HCT116 (cell line): ENCODE results near the gene PRTG. TPM values are rescaled to one million over a fixed set of nuclear protein-coding genes. Genes with fewer than 3 reads are reported as not detected.

Experiments used
- ATAC-seq: fragments of 200-7000 bp; cut with Tn5 transposase; 2 replicates; pipeline ENCODE4 v1.9.1; 2020; ENCODE audit warnings: mild to moderate bottlenecking, moderate library complexity
- BruUV-seq: library from RNA; stranded (reverse); fragments of 400-500 nt; replicated peaks from 2 replicates; lab custom pipeline; 2021; lab: Mats Ljungman, UMichigan
- CTCF ChIA-PET: fragments of 300-600 bp; sonication (Branson Sonifier 250); formaldehyde crosslinking; loops from one replicate; lab custom pipeline; 2021; ENCODE audit warnings: antibody characterized with exemption; lab: Charles Lee
- POLR2A ChIA-PET: fragments of 300-600, 350-600 bp; sonication (Branson Sonifier 250); formaldehyde crosslinking; loops from one replicate; lab custom pipeline; 2021; ENCODE audit warnings: antibody characterized with exemption; lab: Charles Lee
- RAD21 ChIA-PET, 2 experiments: fragments of 300-600 bp; sonication (Branson Sonifier 250); formaldehyde crosslinking; loops; one replicate each; lab custom pipeline; 2023; ENCODE audit warnings: low total read pairs in 2 of 2; ENCODE audit not compliant: uncharacterized antibody in 2 of 2, unreplicated experiment in 2 of 2, low non-redundant PET in 1 of 2; lab: Charles Lee
- DNase-seq: peaks from one replicate; pipeline ENCODE4 v3.0.0-alpha.2; 2010; ENCODE audit warnings: low read depth, low spot score
- H2AFZ ChIP-seq: fragments of 200-600 bp; shearing (Covaris generic), sonication (generic); 2 replicates; pipeline ENCODE4 v1.6.1; 2017; ENCODE audit warnings: low read depth, mixed run types, mixed read lengths, antibody characterized with exemption, low read length; ENCODE audit not compliant: poor library complexity, severe bottlenecking
- H3K27ac ChIP-seq: 2 replicates; pipeline ENCODE4 v1.5.1; 2012; ENCODE audit warnings: low read depth, low read length
- H3K27me3 ChIP-seq: fragments of 200-600 bp; sonication (generic); 2 replicates; pipeline ENCODE4 v1.6.1; 2016; ENCODE audit warnings: mixed run types, low read length, mixed read lengths; ENCODE audit not compliant: insufficient read depth
- H3K36me3 ChIP-seq, 2 experiments: fragments of 200-500 bp in 1 of 2; fragments of 200-600 bp in 1 of 2; sonication (Bioruptor generic) in 1 of 2; sonication (generic) in 1 of 2; 2 replicates each; pipeline versions ENCODE4 v1.5.1 to v1.6.1; 2014 to 2016; ENCODE audit warnings: low read length in 2 of 2, inconsistent platforms in 1 of 2, mixed read lengths in 1 of 2, mixed run types in 1 of 2; ENCODE audit not compliant: insufficient read depth in 2 of 2, control insufficient read depth in 1 of 2
- H3K4me1 ChIP-seq, 2 experiments: fragments of 200-600 bp in 1 of 2; sonication (generic) in 1 of 2; 2 replicates each; pipeline versions ENCODE4 v1.5.1 to v1.6.1; 2012 to 2017; ENCODE audit warnings: low read length in 2 of 2, inconsistent platforms in 1 of 2, mild to moderate bottlenecking in 1 of 2, mixed read lengths in 1 of 2, mixed run types in 1 of 2, moderate library complexity in 1 of 2; ENCODE audit not compliant: insufficient read depth in 2 of 2, control insufficient read depth in 1 of 2
- H3K4me2 ChIP-seq: fragments of 200-600 bp; sonication (generic); 2 replicates; pipeline ENCODE4 v1.6.1; 2017; ENCODE audit warnings: mixed run types, low read length, mixed read lengths
- H3K4me3 ChIP-seq, 2 experiments: fragments of 200-600 bp in 1 of 2; sonication (generic) in 1 of 2; replicated peaks in 1 of 2; 2 replicates each; pipeline ENCODE4 v1.5.1; 2011 to 2016; ENCODE audit warnings: low read length in 2 of 2, control low read depth in 1 of 2, low read depth in 1 of 2, mild to moderate bottlenecking in 1 of 2, mixed read lengths in 1 of 2, mixed run types in 1 of 2
- H3K79me2 ChIP-seq: fragments of 200-600 bp; sonication (generic); 2 replicates; pipeline ENCODE4 v1.6.1; 2017; ENCODE audit warnings: mild to moderate bottlenecking, mixed run types, low read length, moderate library complexity, mixed read lengths; ENCODE audit not compliant: insufficient read depth
- H3K9ac ChIP-seq: fragments of 200-600 bp; sonication (generic); 2 replicates; pipeline ENCODE4 v1.6.1; 2016; ENCODE audit warnings: low read length, mixed read lengths
- H3K9me2 ChIP-seq: fragments of 200-600 bp; sonication (generic), shearing (Covaris generic); 2 replicates; pipeline ENCODE4 v1.6.1; 2017; ENCODE audit warnings: mixed run types, mild to moderate bottlenecking, moderate library complexity; ENCODE audit not compliant: insufficient read depth
- H3K9me3 ChIP-seq, 2 experiments: fragments of 200-500 bp in 1 of 2; fragments of 200-600 bp in 1 of 2; sonication (Bioruptor generic) in 1 of 2; sonication (generic) in 1 of 2; 2 replicates each; pipeline ENCODE4 v1.6.1; 2014 to 2017; ENCODE audit warnings: low read length in 2 of 2, mixed read lengths in 2 of 2, inconsistent platforms in 1 of 2, low read depth in 1 of 2, mild to moderate bottlenecking in 1 of 2, mixed run types in 1 of 2, moderate library complexity in 1 of 2; ENCODE audit not compliant: control insufficient read depth in 1 of 2, insufficient read depth in 1 of 2
- H4K20me1 ChIP-seq: fragments of 200-600 bp; sonication (generic), shearing (Covaris generic); 2 replicates; pipeline ENCODE4 v1.6.1; 2017; ENCODE audit warnings: mixed run types, mild to moderate bottlenecking, moderate library complexity; ENCODE audit not compliant: insufficient read depth
- ATF3 ChIP-seq: IDR thresholded peaks from 2 replicates; pipeline ENCODE4 v1.6.1; 2012
- CBX3 ChIP-seq: IDR thresholded peaks from 2 replicates; pipeline ENCODE4 v1.6.1; 2012; ENCODE audit warnings: low read depth
- EGR1 ChIP-seq: IDR thresholded peaks from 2 replicates; pipeline ENCODE4 v1.6.1; 2012; ENCODE audit warnings: low read depth
- ELF1 ChIP-seq: IDR thresholded peaks from 2 replicates; pipeline ENCODE4 v1.6.1; 2012; ENCODE audit warnings: low read depth, borderline replicate concordance
- EZH2phosphoT487 ChIP-seq: fragments of 200-600 bp; IDR thresholded peaks from 2 replicates; pipeline ENCODE4 v1.6.1; 2018; ENCODE audit warnings: antibody characterized with exemption, borderline replicate concordance
- FOSL1 ChIP-seq: IDR thresholded peaks from 2 replicates; pipeline ENCODE4 v1.6.1; 2012; ENCODE audit warnings: low read depth
- JUND ChIP-seq: IDR thresholded peaks from 2 replicates; pipeline ENCODE4 v1.6.1; 2012
- POLR2A ChIP-seq: IDR thresholded peaks from 2 replicates; pipeline ENCODE4 v1.7.0; 2011; ENCODE audit warnings: borderline replicate concordance; ENCODE audit not compliant: insufficient read depth, insufficient read length; ENCODE audit errors: extremely low read depth
- POLR2AphosphoS5 ChIP-seq: IDR thresholded peaks from 2 replicates; pipeline ENCODE4 v1.6.1; 2011; ENCODE audit warnings: mild to moderate bottlenecking, low read depth, low read length, moderate library complexity
- REST ChIP-seq: IDR thresholded peaks from 2 replicates; pipeline ENCODE4 v1.6.1; 2012; ENCODE audit warnings: low read depth
- SP1 ChIP-seq: IDR thresholded peaks from 2 replicates; pipeline ENCODE4 v1.6.1; 2012; ENCODE audit warnings: low read depth
- SRF ChIP-seq: IDR thresholded peaks from 2 replicates; pipeline ENCODE4 v1.6.1; 2012; ENCODE audit warnings: low read depth
- TCF7L2 ChIP-seq: IDR thresholded peaks from 2 replicates; pipeline ENCODE4 v1.7.0; 2011; ENCODE audit warnings: borderline replicate concordance, inconsistent platforms; ENCODE audit not compliant: insufficient read depth, insufficient read length; ENCODE audit errors: extremely low read depth
- YY1 ChIP-seq: IDR thresholded peaks from 2 replicates; pipeline ENCODE4 v1.6.1; 2011; ENCODE audit warnings: low read length, low read depth, moderate library complexity, mild to moderate bottlenecking; ENCODE audit not compliant: insufficient replicate concordance; ENCODE audit errors: extremely low read depth
- ZFX ChIP-seq: fragments of 450-650 bp; IDR thresholded peaks from 2 replicates; pipeline ENCODE4 v1.6.1; 2017
- intact Hi-C: fragments of 100-400 bp; cut with micrococcal nuclease; formaldehyde crosslinking; loops from 2 replicates; pipeline ENCODE4 v1.10.0; 2022
- total RNA-seq: library from RNA; stranded (reverse); gene quantifications from one replicate; pipeline ENCODE4 v1.2.1, GENCODE V29; 2021; ENCODE audit not compliant: unreplicated experiment
- TF ChIP-seq, protein P1 (sequence below): IDR thresholded peaks from 2 replicates; pipeline ENCODE4 v1.6.1; 2012

The PRTG gene
- total RNA-seq, 1 experiment from 2014 or later, result not detected

GRCh38 chr15:55574096-55574495 lies 168.9 kb downstream of the PRTG start:
- Histone ChIP-seq H4K20me1 (no peaks in the 10 kb centered on the region), H3K27me3 (no peaks in the 10 kb centered on the region), H3K36me3 (no peaks in the 10 kb centered on the region), H3K4me3 (no peak overlapping the region), H3K79me2 (no peaks in the 10 kb centered on the region), H3K4me2 (no peak overlapping the region), H3K9me3 (no peaks in the 10 kb centered on the region), H3K4me1 (no peaks in the 10 kb centered on the region), H3K27ac (no peak overlapping the region), H3K9ac (no peak overlapping the region), H2AFZ (no peak overlapping the region), H3K9me2 (no peaks in the 10 kb centered on the region)
- ChIA-PET POLR2A (no interaction called here), CTCF (no interaction called here), RAD21 (no interaction called here)
- DNase-seq (no peak), ATAC-seq (no peak)
- no peak for TF ChIP-seq CBX3
- no peak for TF ChIP-seq REST
- no peak for TF ChIP-seq ZFX
- no peak for TF ChIP-seq SP1
- no peak for TF ChIP-seq POLR2AphosphoS5
- no peak for TF ChIP-seq EZH2phosphoT487
- no peak for TF ChIP-seq JUND
- TF ChIP-seq, protein P1, sequence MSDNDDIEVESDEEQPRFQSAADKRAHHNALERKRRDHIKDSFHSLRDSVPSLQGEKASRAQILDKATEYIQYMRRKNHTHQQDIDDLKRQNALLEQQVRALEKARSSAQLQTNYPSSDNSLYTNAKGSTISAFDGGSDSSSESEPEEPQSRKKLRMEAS, result no peak
- TF ChIP-seq YY1, result no peak
- no peak for TF ChIP-seq SRF
- TF ChIP-seq EGR1, result no peak
- TF ChIP-seq FOSL1, result no peak
- no peak for TF ChIP-seq ATF3
- no peak for TF ChIP-seq ELF1
- TF ChIP-seq TCF7L2, result no peak
- no peak for TF ChIP-seq POLR2A
- intact Hi-C loops, result no loop called here
- no TSS peak for BruUV-seq
